ENCODE results near the gene HELZ. TPM values are rescaled to one million over a fixed set of nuclear protein-coding genes. Genes with fewer than 3 reads are reported as not detected.
"Not testable (repeated sequence)": the region's sequence is repeated elsewhere in the genome, so short reads cannot be mapped to it uniquely, and the experiment has no call there.

Gene HELZ
- total RNA-seq, 1 donor from 2014 or later = 71.0 TPM

GRCh38 chr17:67256075-67256732 is 11.2 kb upstream of the HELZ start:
- peaks cover 4% of the 10 kb centered on the region for H3K9me3 Mint-ChIP-seq (ENCODE audit: low read depth)
- no peak overlapping the region for H3K27ac Mint-ChIP-seq
- H3K4me1 Mint-ChIP-seq (ENCODE audit: low read depth) = no peaks in the 10 kb centered on the region
- H3K27me3 Mint-ChIP-seq = no peaks in the 10 kb centered on the region
- no peaks in the 10 kb centered on the region for H3K36me3 Mint-ChIP-seq (ENCODE audit: insufficient read depth)
- DNase-seq (ENCODE audit: low spot score, unreplicated experiment) = no peak
- no peak for TF ChIP-seq CTCF (IDR thresholded peaks at IDR 0.05; ENCODE audit: unreplicated experiment)
- H3K4me3 Mint-ChIP-seq (ENCODE audit: low read depth) = no peak overlapping the region

GRCh38 chr17:67253384-67253783 is 8.4 kb upstream of the HELZ start:
- DNase-seq (ENCODE audit: low spot score, unreplicated experiment) = no peak
- H3K4me3 Mint-ChIP-seq (ENCODE audit: low read depth) = no peak overlapping the region
- no peak for TF ChIP-seq CTCF (IDR thresholded peaks at IDR 0.05; ENCODE audit: unreplicated experiment)
- peaks cover 4% of the 10 kb centered on the region for H3K9me3 Mint-ChIP-seq (ENCODE audit: low read depth)
- H3K36me3 Mint-ChIP-seq (ENCODE audit: insufficient read depth) = no peaks in the 10 kb centered on the region
- H3K4me1 Mint-ChIP-seq (ENCODE audit: low read depth) = peaks cover 2% of the 10 kb centered on the region
- H3K27ac Mint-ChIP-seq = no peak overlapping the region
- H3K27me3 Mint-ChIP-seq = no peaks in the 10 kb centered on the region

GRCh38 chr17:67251586-67251985 is 6.6 kb upstream of the HELZ start:
- H3K36me3 Mint-ChIP-seq (ENCODE audit: insufficient read depth); H3K27me3 Mint-ChIP-seq; DNase-seq (ENCODE audit: low spot score, unreplicated experiment); H3K9me3 Mint-ChIP-seq (ENCODE audit: low read depth); H3K4me3 Mint-ChIP-seq (ENCODE audit: low read depth); H3K27ac Mint-ChIP-seq: not testable (repeated sequence)
- H3K4me1 Mint-ChIP-seq (ENCODE audit: low read depth) = peaks cover 11% of the 10 kb centered on the region

GRCh38 chr17:67248291-67248690 is 3.3 kb upstream of the HELZ start:
- Mint-ChIP-seq H3K27ac (peak overlapping the region; percentile 40), H3K36me3 (ENCODE audit: insufficient read depth) (no peaks in the 10 kb centered on the region), H3K27me3 (no peaks in the 10 kb centered on the region), H3K9me3 (ENCODE audit: low read depth) (no peaks in the 10 kb centered on the region), H3K4me3 (ENCODE audit: low read depth) (peak overlapping the region; percentile 41), H3K4me1 (ENCODE audit: low read depth) (peaks cover 22% of the 10 kb centered on the region)
- no peak for TF ChIP-seq CTCF (IDR thresholded peaks at IDR 0.05; ENCODE audit: unreplicated experiment)
- DNase-seq (ENCODE audit: low spot score, unreplicated experiment) = no peak

GRCh38 chr17:67247416-67247900 is 2.5 kb upstream of the HELZ start:
- peak overlapping the region; percentile 83 for H3K27ac Mint-ChIP-seq
- H3K9me3 Mint-ChIP-seq (ENCODE audit: low read depth) = no peaks in the 10 kb centered on the region
- H3K4me1 Mint-ChIP-seq (ENCODE audit: low read depth) = peaks cover 24% of the 10 kb centered on the region
- peak overlapping the region; percentile 80 for H3K4me3 Mint-ChIP-seq (ENCODE audit: low read depth)
- H3K36me3 Mint-ChIP-seq (ENCODE audit: insufficient read depth) = no peaks in the 10 kb centered on the region
- DNase-seq (ENCODE audit: low spot score, unreplicated experiment) = no peak
- no peaks in the 10 kb centered on the region for H3K27me3 Mint-ChIP-seq
- TF ChIP-seq CTCF (IDR thresholded peaks at IDR 0.05; ENCODE audit: unreplicated experiment) = no peak
